Measurements from ENCODE around the gene CAPN13. TPM values are rescaled to one million over a fixed set of nuclear protein-coding genes. Genes with fewer than 3 reads are reported as not detected.

Gene CAPN13
- total RNA-seq, 1 experiment from 2014 or later = 5.7 TPM

- Histone ChIP-seq H3K27ac (ENCODE audit: insufficient read length, low read depth, low read length) (no peak overlapping the region), H3K4me2 (ENCODE audit: insufficient read depth, insufficient read length, low read length) (no peak overlapping the region), H3T11ph (ENCODE audit: low read length) (no peak overlapping the region), H2BK120ac (ENCODE audit: low read depth, low read length, poor library complexity, severe bottlenecking) (no peak overlapping the region), H4K5ac (ENCODE audit: insufficient read length, low read depth, low read length) (no peak overlapping the region), H2BK20ac (ENCODE audit: low read depth, low read length, poor library complexity, severe bottlenecking) (no peak overlapping the region), H4K8ac (replicated peaks; ENCODE audit: insufficient read length, low read depth, low read length) (no peak overlapping the region), H3K18ac (ENCODE audit: insufficient read length, low read depth, low read length) (no peak overlapping the region), H3K56ac (ENCODE audit: insufficient read length, low read depth, low read length) (no peak overlapping the region), H3K14ac (ENCODE audit: insufficient read depth, low read length) (no peak overlapping the region), H3K9me3 (ENCODE audit: control insufficient read depth, low read depth, low read length) (no peaks in the 10 kb centered on the region), H3K79me2 (ENCODE audit: insufficient read depth, low read length) (no peaks in the 10 kb centered on the region), H3K4ac (ENCODE audit: low read depth, low read length) (no peak overlapping the region), H3K79me1 (ENCODE audit: insufficient read depth, low read depth, low read length, poor library complexity, severe bottlenecking) (no peaks in the 10 kb centered on the region), H3K27me3 (ENCODE audit: insufficient read depth, low read length) (no peaks in the 10 kb centered on the region; the same call in 1 of the 2 replicates), H3K23me2 (ENCODE audit: insufficient read length, low read depth, low read length, poor library complexity, severe bottlenecking) (no peaks in the 10 kb centered on the region), H3K23ac (ENCODE audit: insufficient read length, low read depth, low read length) (no peak overlapping the region), H2BK15ac (ENCODE audit: low read depth, low read length) (no peak overlapping the region), H2AFZ (ENCODE audit: low read length) (no peak overlapping the region), H3K4me1 (ENCODE audit: insufficient read depth, low read length) (no peaks in the 10 kb centered on the region), H4K20me1 (ENCODE audit: control insufficient read depth, insufficient read depth, insufficient read length) (no peaks in the 10 kb centered on the region), H2BK12ac (ENCODE audit: insufficient read length, low read depth, low read length) (no peak overlapping the region), H3K9ac (ENCODE audit: extremely low read depth, insufficient read length, low read length) (no peak overlapping the region), H4K91ac (ENCODE audit: insufficient read length, low read depth, low read length) (no peak overlapping the region), H2BK5ac (ENCODE audit: insufficient read length, low read length) (no peak overlapping the region), H2AK5ac (ENCODE audit: insufficient read length, low read length) (no peak overlapping the region)
- no peak for TF ChIP-seq CTCF (conservative IDR thresholded peaks at IDR 0.05)
- no peaks in the 10 kb centered on the region; the same call in 1 of the 2 replicates for H3K27me3 Mint-ChIP-seq (ENCODE audit: low read depth)
- H3K27ac Mint-ChIP-seq = no peak overlapping the region
- H3K4me1 Mint-ChIP-seq = peaks cover 5 to 6% of the 10 kb centered on the region in 2 experiments; a peak in 3 of 4 replicates
- no peak overlapping the region for H3K4me3 Mint-ChIP-seq
- no peak for DNase-seq
- H3K9me3 Mint-ChIP-seq = no peaks in the 10 kb centered on the region
- no peaks in the 10 kb centered on the region; a peak in 1 of 7 replicates for H3K36me3 Mint-ChIP-seq (ENCODE audit: insufficient read depth in 1 of 3, low read depth in 3 of 3)
- no CpG with 5 or more reads among the region's 4 CpGs for WGBS (ENCODE audit: extremely low coverage, insufficient read length, low lambda C conversion rate)
Measured at GRCh38 chr2:30686669-30687068, 120.6 kb downstream of the CAPN13 start.
